MCF 10A (cell line): ENCODE data around the gene CAMSAP1. TPM values are rescaled to one million over a fixed set of nuclear protein-coding genes. Genes with fewer than 3 reads are reported as not detected.
"Not testable (repeated sequence)": the region's sequence is repeated elsewhere in the genome, so short reads cannot be mapped to it uniquely, and the experiment has no call there.

Source experiments
- BruUV-seq: library from RNA; stranded (reverse); fragments of 400-500 nt; replicated peaks from 2 replicates; lab custom pipeline; 2021; lab: Mats Ljungman, UMichigan
- CTCF ChIA-PET: fragments of 300-600 bp; sonication (Branson Sonifier 250); formaldehyde crosslinking; extraction: SDS; loops from one replicate; lab custom pipeline; 2021; ENCODE audit warnings: antibody characterized with exemption, inconsistent platforms; lab: Yijun Ruan, JAX
- POLR2A ChIA-PET: fragments of 300-600, 350-650 bp; sonication (Branson Sonifier 250); formaldehyde crosslinking; extraction: SDS; loops from one replicate; lab custom pipeline; 2020; ENCODE audit warnings: antibody characterized with exemption, inconsistent platforms; lab: Yijun Ruan, JAX
- DNase-seq: peaks from one replicate; pipeline ENCODE4 v3.0.0-alpha.2; 2018; ENCODE audit not compliant: unreplicated experiment
- H3K27ac Mint-ChIP-seq: one replicate; pipeline ENCODE4 v1.8.0; 2022; ENCODE audit warnings: mild to moderate bottlenecking, low read depth, mixed read lengths; ENCODE audit not compliant: unreplicated experiment
- H3K27me3 Mint-ChIP-seq: one replicate; pipeline ENCODE4 v1.8.0; 2022; ENCODE audit warnings: mixed read lengths; ENCODE audit not compliant: insufficient read depth, unreplicated experiment
- H3K36me3 Mint-ChIP-seq: one replicate; pipeline ENCODE4 v1.8.0; 2022; ENCODE audit warnings: mild to moderate bottlenecking, moderate library complexity, mixed read lengths; ENCODE audit not compliant: insufficient read depth, unreplicated experiment
- H3K4me1 Mint-ChIP-seq: one replicate; pipeline ENCODE4 v1.8.0; 2022; ENCODE audit warnings: mixed read lengths; ENCODE audit not compliant: insufficient read depth, unreplicated experiment
- H3K4me3 Mint-ChIP-seq: one replicate; pipeline ENCODE4 v1.8.0; 2022; ENCODE audit warnings: mild to moderate bottlenecking, moderate library complexity, mixed read lengths; ENCODE audit not compliant: unreplicated experiment
- H3K9me3 Mint-ChIP-seq: one replicate; pipeline ENCODE4 v1.8.0; 2022; ENCODE audit warnings: mixed read lengths; ENCODE audit not compliant: unreplicated experiment
- intact Hi-C: fragments of 100-400 bp; cut with micrococcal nuclease; formaldehyde crosslinking; loops from 2 replicates; pipeline ENCODE4 v1.14.1; 2022
- total RNA-seq: library from RNA; stranded (reverse); gene quantifications from 2 replicates; pipeline ENCODE4 v1.2.3, GENCODE V29; 2022
- TF ChIP-seq, protein P1 (sequence below): fragments of 200-600 bp; IDR thresholded peaks from one replicate; pipeline ENCODE4 v1.8.0; 2022; ENCODE audit warnings: antibody characterized with exemption, mild to moderate bottlenecking; ENCODE audit not compliant: unreplicated experiment

Gene CAMSAP1
- total RNA-seq, 1 experiment from 2014 or later: 39.5 TPM

DNA sequence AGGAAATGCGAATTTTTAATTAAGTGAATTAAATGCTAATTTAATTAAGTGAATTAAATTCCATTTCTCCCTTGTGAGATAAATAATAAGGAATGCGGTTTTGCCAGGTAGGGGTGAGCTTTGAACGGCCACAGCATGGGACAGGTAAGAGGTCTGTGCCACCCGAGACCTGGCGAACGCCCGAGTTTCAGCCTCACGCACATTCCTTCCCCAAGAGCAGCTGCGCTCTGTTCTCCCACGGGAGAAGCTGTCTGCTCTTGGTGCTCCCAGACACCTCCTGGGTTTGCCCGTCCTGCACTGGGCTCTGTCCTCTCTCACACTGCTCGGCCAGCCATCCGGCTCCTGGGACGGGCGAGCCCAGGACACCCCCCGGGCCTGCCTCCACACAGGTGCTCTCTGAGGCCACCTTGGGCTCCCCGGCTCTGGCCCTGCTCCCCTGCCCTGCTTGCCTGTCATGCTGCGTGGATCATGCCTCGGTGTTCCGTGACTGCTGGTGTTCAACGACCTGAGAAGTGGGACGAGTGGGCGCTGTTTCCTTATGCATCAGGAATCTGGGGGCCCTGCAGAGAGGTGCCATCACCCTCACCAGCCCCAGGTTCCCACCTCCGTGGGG, 13.7 kb upstream of the CAMSAP1 start:
- ChIA-PET CTCF (no interaction called here), POLR2A (interaction anchor here (1.0 kb wide), 1 partner anchor 9 kb away, joined by 3 read pairs; no protein-coding TSS in a partner anchor)
- H3K27ac Mint-ChIP-seq: no peak overlapping the region
- no peaks in the 10 kb centered on the region for H3K9me3 Mint-ChIP-seq
- TF ChIP-seq, protein P1, sequence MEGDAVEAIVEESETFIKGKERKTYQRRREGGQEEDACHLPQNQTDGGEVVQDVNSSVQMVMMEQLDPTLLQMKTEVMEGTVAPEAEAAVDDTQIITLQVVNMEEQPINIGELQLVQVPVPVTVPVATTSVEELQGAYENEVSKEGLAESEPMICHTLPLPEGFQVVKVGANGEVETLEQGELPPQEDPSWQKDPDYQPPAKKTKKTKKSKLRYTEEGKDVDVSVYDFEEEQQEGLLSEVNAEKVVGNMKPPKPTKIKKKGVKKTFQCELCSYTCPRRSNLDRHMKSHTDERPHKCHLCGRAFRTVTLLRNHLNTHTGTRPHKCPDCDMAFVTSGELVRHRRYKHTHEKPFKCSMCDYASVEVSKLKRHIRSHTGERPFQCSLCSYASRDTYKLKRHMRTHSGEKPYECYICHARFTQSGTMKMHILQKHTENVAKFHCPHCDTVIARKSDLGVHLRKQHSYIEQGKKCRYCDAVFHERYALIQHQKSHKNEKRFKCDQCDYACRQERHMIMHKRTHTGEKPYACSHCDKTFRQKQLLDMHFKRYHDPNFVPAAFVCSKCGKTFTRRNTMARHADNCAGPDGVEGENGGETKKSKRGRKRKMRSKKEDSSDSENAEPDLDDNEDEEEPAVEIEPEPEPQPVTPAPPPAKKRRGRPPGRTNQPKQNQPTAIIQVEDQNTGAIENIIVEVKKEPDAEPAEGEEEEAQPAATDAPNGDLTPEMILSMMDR: no peak
- intact Hi-C loops: no loop called here
- H3K27me3 Mint-ChIP-seq: no peaks in the 10 kb centered on the region
- no peaks in the 10 kb centered on the region for H3K4me1 Mint-ChIP-seq
- no TSS peak for BruUV-seq
- DNase-seq: no peak
- peaks cover 21% of the 10 kb centered on the region for H3K36me3 Mint-ChIP-seq
- H3K4me3 Mint-ChIP-seq: no peak overlapping the region

DNA sequence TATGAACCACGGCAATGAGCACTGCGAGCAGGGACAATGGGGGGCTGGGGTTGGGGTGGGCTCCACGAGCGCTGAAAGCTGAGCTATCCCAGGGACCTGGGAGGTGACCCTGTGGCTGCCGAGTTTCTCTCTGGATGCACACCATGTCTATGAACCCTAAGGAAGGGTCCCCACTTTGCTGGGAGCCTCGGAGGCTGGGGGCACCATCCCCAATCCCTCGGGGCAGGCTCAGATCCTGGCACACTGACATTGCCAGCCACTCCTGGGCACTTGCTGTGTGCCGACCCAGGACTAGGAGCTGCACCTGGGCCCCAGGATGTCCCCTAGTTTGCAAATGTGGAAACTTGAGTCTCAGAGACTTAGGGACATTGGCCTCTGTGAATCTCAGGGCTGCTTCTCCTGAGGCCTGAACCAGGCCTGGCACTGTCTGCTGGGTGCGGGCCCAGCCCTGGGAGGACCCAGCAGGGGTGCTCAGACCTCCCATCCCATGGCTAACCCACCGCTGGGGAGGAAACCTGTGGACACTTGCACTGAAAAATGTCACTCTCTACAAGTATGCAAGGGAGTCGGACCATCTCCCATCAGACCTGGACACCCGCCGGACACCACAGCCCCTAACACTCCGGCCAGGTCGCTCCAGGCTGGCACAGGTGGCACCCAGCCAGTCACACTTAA, 13.0 kb upstream of the CAMSAP1 start:
- TF ChIP-seq, protein P1: no peak
- Mint-ChIP-seq H3K27ac (no peak overlapping the region), H3K36me3 (peaks cover 27% of the 10 kb centered on the region), H3K4me3 (no peak overlapping the region), H3K27me3 (no peaks in the 10 kb centered on the region), H3K4me1 (no peaks in the 10 kb centered on the region), H3K9me3 (no peaks in the 10 kb centered on the region)
- intact Hi-C loops: no loop called here
- ChIA-PET CTCF (interaction anchor here (0.8 kb wide), 1 partner anchor 56 kb away, joined by 5 read pairs; no protein-coding TSS in a partner anchor), POLR2A (interaction anchor here (1.0 kb wide), 1 partner anchor 10 kb away, joined by 3 read pairs; no protein-coding TSS in a partner anchor)
- no TSS peak for BruUV-seq
- DNase-seq: no peak

DNA sequence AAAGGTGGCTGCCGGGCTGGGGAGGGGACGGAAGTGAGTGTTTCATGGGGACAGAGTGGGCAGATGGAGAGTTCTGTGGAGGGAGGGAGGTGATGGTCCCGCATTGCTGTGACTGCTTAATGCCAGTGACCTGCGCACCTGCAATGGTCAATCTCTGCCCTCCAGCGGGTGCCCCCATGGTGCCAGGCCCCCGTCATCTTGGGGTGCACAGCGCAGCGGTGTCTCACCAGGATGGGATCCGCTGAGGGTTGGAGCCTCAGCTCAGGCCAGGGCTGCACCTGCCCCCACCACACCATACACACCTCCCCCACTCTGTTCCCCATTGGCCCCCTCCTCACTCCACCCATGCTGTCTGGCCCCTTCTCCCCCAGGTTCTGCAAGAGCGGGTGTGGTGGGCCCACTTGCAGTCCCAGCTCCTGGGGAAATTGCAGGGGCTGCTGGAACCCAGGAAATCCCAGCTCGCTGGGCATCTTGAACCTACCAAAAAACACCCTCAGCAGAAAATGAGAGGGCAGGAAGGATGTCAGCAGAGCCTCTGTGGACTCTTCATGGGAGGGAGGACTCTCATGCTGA, 12.1 kb upstream of the CAMSAP1 start:
- POLR2A ChIA-PET: interaction anchor here (0.6 kb wide), 1 partner anchor 11 kb away, joined by 3 read pairs; no protein-coding TSS in a partner anchor
- Mint-ChIP-seq H3K4me1 (no peaks in the 10 kb centered on the region), H3K4me3 (no peak overlapping the region), H3K27ac (no peak overlapping the region), H3K9me3 (no peaks in the 10 kb centered on the region), H3K27me3 (no peaks in the 10 kb centered on the region), H3K36me3 (peaks cover 33% of the 10 kb centered on the region)
- TF ChIP-seq, protein P1: no peak
- no peak for DNase-seq
- intact Hi-C loops: no loop called here
- CTCF ChIA-PET: interaction anchor here (0.8 kb wide), 1 partner anchor 55 kb away, joined by 5 read pairs; no protein-coding TSS in a partner anchor
- no TSS peak for BruUV-seq

DNA sequence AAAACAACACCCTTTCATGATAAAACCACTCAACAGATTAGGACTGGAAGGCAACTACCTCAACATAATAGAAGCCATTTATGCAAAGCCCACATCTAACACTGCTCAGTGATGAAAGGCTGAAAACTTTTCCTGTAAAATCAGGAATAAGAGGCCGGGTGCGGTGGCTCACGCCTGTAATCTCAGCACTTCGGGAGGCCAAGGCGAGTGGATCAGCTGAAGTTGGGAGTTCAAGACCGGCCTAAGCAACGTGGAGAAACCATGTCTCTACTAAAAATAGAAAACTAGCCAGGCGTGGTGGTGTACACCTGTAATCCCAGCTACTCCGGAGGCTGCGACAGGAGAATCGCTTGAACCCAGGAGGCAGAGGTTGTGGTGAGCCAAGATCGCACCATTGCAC, 8.9 kb upstream of the CAMSAP1 start:
- H3K27ac Mint-ChIP-seq, CTCF ChIA-PET, intact Hi-C loops, H3K27me3 Mint-ChIP-seq, H3K4me3 Mint-ChIP-seq, DNase-seq, BruUV-seq, H3K9me3 Mint-ChIP-seq, H3K4me1 Mint-ChIP-seq, POLR2A ChIA-PET: not testable (repeated sequence)
- H3K36me3 Mint-ChIP-seq: peaks cover 58% of the 10 kb centered on the region
